Muscle layer of duodenum (tissue), 2 donors: Measurements from ENCODE around the gene MAP3K14.
A peak's percentile ranks its signal among the peaks of the same experiment; 100 is the strongest.

ENCODE experiments used
- H3K27ac ChIP-seq: one replicate; pipeline ENCODE4 v1.7.0; 2013; ENCODE audit warnings: mild to moderate bottlenecking, low read length
- H3K27me3 ChIP-seq: one replicate; pipeline ENCODE4 v1.7.0; 2013; ENCODE audit warnings: low read depth, mild to moderate bottlenecking, control low read depth, low read length
- H3K36me3 ChIP-seq, 2 donors: one replicate each; pipeline ENCODE4 v1.7.0; 2013; ENCODE audit warnings: low read length in 2 of 2, control low read depth in 1 of 2, mild to moderate bottlenecking in 1 of 2; ENCODE audit not compliant: insufficient read depth in 2 of 2, control insufficient read depth in 1 of 2
- H3K4me1 ChIP-seq, 2 donors: one replicate each; pipeline ENCODE4 v1.7.0; 2013; ENCODE audit warnings: low read length in 2 of 2, mild to moderate bottlenecking in 2 of 2, control low read depth in 1 of 2, moderate library complexity in 1 of 2; ENCODE audit not compliant: insufficient read depth in 2 of 2, control insufficient read depth in 1 of 2
- H3K4me3 ChIP-seq, 2 donors: one replicate each; pipeline ENCODE4 v1.7.0; 2013; ENCODE audit warnings: low read length in 2 of 2, low read depth in 1 of 2, mild to moderate bottlenecking in 1 of 2
- H3K9me3 ChIP-seq, 2 donors: one replicate each; pipeline ENCODE4 v1.7.0; 2013; ENCODE audit warnings: low read length in 2 of 2, control low read depth in 1 of 2, mild to moderate bottlenecking in 1 of 2; ENCODE audit not compliant: control insufficient read depth in 1 of 2
- donor health status: healthy.

The MAP3K14 gene

DNA sequence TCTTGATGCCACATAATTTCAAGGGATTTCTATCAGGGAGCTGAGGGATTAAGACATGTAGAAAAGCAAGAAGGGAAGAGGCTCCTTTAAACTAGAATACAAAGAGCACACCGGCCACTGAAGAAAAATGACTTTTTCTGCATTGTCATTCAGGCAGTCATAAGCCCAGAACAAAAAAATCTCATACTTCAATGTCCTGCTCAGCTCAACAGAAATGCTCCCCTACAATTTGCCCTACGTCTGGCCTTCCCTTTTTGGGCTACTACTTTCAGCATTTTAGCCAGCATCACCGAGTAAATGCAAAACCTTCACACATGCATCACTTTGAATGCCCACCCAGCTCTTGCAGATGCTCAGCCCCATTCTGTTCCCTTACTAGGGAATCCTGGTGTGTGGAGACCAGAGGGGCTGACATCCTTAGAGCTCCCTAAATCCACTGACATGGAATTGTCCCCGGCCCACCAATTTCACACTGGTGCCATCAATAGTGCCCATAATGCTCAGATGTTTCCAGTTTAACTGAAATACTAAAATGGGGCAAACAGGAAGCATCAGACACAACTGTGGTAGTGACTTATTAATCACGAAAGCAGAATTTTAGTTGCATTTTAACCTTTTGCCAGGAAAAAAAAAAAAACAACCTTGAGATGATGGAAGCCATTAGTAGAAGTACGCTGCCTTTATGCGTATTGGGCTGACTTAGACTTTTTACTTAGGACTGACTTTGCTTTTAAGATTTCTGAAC lies 2.7 kb downstream of the MAP3K14 start:
- Histone ChIP-seq H3K4me1 (peaks cover 53 to 55% of the 10 kb centered on the region in 2 donors), H3K4me3 (peak overlapping the region; percentile 93 to 94), H3K36me3 (no peaks in the 10 kb centered on the region), H3K27me3 (no peaks in the 10 kb centered on the region), H3K27ac (peak overlapping the region; percentile 94), H3K9me3 (no peaks in the 10 kb centered on the region)

DNA sequence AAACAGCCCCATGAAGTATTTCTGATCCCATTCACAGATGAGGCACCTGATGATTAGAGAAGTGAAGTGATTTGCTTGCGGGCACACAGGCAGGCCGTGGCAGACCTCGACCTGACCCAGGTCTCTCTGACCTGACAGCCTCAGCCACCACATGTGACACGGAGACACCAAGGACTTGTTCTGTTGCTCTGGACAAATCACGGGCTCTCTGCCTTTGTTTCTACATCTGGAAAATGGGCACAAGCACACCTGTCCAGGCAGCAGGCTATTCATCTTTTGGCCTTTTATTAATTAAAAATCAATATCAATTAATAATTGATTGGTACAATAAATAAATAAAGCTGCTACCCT lies 3.4 kb downstream of the MAP3K14 start:
- Histone ChIP-seq H3K27ac (peak overlapping the region; percentile 94), H3K27me3 (no peaks in the 10 kb centered on the region), H3K4me3 (peak overlapping the region in 1 of 2 donors; percentile 94), H3K36me3 (no peaks in the 10 kb centered on the region), H3K4me1 (peaks cover 56 to 59% of the 10 kb centered on the region in 2 donors), H3K9me3 (no peaks in the 10 kb centered on the region)

DNA sequence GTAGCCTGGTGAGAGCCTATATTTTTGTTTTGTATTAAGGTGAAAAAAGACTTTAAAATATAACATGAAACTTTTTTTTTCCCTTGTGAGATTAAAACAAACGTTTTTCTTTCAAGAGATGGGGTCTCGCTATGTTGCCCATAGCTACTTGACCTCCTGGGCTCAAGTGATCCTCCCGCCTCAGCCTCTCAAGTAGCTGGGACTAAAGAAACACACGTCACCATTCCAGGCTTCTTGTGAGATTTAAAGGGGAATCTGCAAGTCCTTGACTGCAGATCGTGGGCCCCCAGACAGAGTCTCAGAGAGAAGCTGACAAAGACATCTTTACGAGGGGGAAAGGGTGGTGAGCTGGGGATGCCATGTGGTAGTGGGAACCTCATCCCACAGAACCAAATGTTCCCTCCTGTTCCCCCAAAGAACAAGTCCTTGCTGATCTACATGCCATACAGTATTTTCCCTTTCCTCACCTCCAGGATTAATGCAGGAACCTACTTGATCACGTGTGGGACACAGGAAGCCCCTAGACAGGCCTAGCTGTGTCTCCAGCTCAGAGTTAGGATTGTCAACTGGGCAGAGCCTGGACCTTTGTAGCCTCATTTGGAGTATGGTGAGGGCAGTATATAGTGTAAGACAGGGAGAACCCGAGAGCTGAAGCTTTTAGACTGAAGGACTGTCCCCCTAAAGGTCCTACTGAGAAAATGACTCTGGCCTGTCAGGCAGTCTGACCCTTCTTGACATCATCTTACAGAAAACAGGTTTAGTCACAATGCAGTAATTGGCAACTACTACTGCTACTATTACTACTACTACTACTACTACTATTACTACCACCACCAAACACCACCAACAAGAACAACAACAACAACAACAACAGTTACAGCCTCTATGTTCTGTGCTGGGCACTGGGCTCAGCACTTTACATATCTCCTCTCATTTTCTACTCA lies 4.1 kb downstream of the MAP3K14 start:
- Histone ChIP-seq H3K4me1 (peaks cover 61 to 62% of the 10 kb centered on the region in 2 donors), H3K36me3 (no peaks in the 10 kb centered on the region), H3K27me3 (no peaks in the 10 kb centered on the region), H3K9me3 (no peaks in the 10 kb centered on the region), H3K27ac (peak overlapping the region; percentile 94), H3K4me3 (peak overlapping the region; percentile 43 to 94)

DNA sequence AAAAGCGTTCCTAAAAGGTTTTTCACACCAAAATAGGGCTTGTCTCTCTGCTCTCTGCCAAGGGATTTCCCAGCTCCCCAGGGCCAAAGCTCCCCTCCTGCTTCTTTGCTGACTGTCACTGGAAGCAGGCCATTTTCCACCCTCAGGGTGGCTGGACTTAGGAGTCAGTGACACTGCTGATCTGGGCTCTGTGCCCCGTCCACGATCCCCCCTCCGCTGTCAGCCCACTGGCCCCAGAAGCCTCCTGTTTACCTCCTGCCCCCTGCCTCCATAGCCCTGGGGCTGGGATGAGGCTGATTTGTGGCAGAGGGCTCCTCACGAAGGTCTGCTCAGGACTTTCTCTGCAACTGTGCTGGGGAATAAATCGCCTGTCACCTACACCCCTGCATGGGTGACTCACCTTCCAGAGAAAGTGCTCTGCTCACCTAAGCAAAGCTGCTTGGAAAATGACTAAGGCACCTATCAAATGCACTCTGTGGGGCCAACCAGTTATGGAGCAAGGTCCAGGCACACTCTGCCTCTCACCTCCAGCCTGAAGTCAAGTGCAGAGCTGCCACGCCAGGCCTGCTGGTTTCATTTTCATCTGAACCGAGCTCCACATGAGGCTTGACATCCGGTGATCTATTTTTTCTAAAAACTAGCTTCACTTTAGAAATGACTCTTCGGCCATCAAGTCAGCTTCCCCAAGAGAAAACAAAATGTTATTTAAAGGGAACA lies 4.9 kb downstream of the MAP3K14 start:
- Histone ChIP-seq H3K9me3 (no peaks in the 10 kb centered on the region), H3K36me3 (no peaks in the 10 kb centered on the region), H3K4me3 (peak overlapping the region; percentile 43 to 94), H3K27me3 (no peaks in the 10 kb centered on the region), H3K27ac (peak overlapping the region; percentile 94), H3K4me1 (peaks cover 60 to 67% of the 10 kb centered on the region in 2 donors)

DNA sequence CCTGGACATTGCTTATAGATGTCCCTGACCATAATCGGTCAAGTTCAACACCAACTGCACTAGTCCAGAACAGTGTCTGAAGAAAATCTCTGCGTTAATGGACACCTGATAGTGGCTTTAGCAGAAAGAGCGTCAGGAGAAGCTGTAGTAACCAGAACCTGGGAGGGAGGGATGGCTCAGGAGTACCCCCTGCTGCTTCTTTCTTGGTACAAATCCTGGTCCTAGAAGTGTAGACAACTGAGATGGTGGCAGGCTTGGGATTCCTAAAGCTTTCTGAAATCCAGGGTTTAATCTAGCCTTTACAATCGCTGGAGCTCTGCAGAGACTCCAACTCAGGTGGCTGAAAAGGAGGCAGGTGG lies 5.4 kb downstream of the MAP3K14 start:
- peak overlapping the region; percentile 43 to 94 for H3K4me3 ChIP-seq
- H3K4me1 ChIP-seq, result peaks cover 65 to 72% of the 10 kb centered on the region in 2 donors
- H3K27ac ChIP-seq, result peak overlapping the region; percentile 94

DNA sequence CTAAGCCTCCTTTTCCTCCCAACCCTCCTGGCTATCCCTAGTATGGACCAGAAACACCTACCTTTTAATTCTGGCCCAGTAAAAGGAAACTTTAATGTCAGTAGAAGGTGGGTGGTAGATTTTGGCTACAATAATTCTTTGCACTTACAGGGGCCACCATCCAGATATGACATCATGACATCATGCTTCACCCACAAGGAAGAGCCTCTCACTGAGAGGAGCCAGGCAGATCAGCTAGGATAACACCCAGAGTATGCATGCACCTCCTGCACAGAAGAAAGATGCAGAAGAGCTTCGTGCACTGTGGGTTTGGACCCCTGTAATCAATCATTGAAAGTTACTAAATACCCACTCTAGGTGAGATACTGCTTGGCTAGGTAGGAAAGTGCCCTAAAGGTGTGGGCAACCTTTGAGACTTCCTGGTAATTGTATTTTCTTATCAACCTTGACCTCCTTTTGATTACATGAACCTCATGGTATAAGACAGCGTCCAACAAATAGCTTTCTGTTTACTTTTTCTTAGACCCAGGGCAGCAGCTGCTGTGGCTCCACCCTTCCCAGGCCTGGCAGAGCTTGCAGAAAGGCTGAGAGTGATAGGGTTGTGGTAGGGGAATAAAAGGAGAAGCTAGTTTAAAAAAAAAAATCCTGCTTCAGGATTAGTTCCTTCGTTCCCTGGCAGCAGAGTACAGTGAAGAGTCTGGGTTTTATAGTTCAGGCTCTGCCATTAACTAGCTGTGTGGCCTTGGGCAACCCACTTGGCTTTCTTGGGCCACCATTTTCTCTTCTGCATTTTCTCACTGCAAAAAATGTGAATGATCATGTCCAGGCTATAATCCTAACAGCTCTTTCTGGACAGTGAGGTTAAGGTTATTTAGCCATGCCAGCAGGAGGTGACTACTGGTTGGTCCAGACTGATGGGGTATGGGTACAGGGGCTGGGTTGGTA lies 6.2 kb downstream of the MAP3K14 start:
- Histone ChIP-seq H3K4me3 (peak overlapping the region in 1 of 2 donors; percentile 38), H3K27me3 (no peaks in the 10 kb centered on the region), H3K4me1 (peaks cover 73 to 75% of the 10 kb centered on the region in 2 donors), H3K36me3 (no peaks in the 10 kb centered on the region), H3K27ac (peak overlapping the region; percentile 94), H3K9me3 (no peaks in the 10 kb centered on the region)

More for the DNA sequence above, 5.4 kb downstream of the MAP3K14 start:
- Histone ChIP-seq H3K36me3 (no peaks in the 10 kb centered on the region), H3K27me3 (no peaks in the 10 kb centered on the region), H3K9me3 (no peaks in the 10 kb centered on the region)

DNA sequence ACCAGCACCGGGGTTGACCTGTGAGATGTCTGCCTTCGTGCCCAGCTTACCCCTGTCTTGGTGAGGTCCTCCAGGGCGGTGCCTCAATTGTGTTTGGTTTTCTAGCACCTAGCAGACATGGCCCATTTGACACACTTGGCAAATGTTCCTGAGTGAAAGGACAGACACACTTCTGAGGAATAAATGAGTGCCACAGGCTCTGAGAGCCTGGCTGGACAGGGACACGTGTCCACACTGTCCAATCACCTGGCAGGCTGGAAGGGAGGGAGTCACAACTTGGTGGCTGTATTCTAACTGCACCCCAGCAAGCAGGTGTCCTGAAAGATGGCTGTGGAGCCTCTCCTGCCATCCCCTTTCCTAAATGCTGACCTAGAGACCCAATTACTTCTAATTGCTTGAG lies 7.4 kb downstream of the MAP3K14 start:
- Histone ChIP-seq H3K27ac (no peak overlapping the region), H3K9me3 (no peaks in the 10 kb centered on the region), H3K36me3 (peaks cover 0 to 4% of the 10 kb centered on the region in 2 donors), H3K27me3 (no peaks in the 10 kb centered on the region), H3K4me1 (peaks cover 67 to 74% of the 10 kb centered on the region in 2 donors), H3K4me3 (no peak overlapping the region)

DNA sequence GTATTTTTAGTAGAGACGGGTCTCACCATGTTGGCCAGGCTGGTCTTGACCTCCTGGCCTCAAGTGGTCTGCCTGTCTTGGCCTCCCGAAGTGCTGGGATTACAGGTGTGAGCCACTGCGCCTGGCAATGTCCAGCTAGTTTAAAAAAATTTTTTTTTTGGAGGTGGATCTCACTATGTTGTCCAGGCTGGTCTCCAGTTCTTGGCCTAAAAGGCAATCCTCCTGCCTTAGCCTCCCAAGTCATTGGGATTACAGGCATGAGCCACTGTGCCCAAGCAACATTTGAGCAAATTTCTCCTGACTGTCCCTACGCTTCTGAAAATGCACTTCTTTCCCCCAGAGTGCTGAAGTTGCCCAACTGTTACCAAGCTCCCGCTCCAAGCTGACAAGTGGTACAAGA lies 8.0 kb downstream of the MAP3K14 start:
- H3K4me3 ChIP-seq, result no peak overlapping the region
- no peak overlapping the region for H3K27ac ChIP-seq
- peaks cover 61 to 68% of the 10 kb centered on the region in 2 donors for H3K4me1 ChIP-seq
- no peaks in the 10 kb centered on the region for H3K9me3 ChIP-seq
- H3K36me3 ChIP-seq, result peaks cover 0 to 7% of the 10 kb centered on the region in 2 donors
- H3K27me3 ChIP-seq, result no peaks in the 10 kb centered on the region

DNA sequence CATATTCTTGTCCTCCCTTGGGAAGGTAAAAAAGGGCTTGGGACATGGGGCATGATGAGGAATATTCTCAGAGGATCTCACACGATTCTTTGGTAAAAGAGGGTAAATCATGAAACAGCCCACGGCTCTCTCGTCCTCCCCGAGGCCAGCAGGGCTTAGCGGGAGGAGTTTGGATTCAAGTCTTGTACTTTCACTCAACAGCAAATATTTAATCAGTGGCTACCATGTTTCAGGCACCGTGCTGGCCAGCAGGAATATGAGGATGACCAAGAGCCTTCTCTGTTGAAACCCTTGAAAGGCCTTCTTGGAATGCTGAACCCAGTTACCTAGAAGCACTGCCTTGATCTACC lies 8.8 kb downstream of the MAP3K14 start:
- Histone ChIP-seq H3K27me3 (no peaks in the 10 kb centered on the region), H3K36me3 (peaks cover 0 to 7% of the 10 kb centered on the region in 2 donors), H3K4me3 (peak overlapping the region in 1 of 2 donors; percentile 29), H3K9me3 (no peaks in the 10 kb centered on the region), H3K27ac (peak overlapping the region; percentile 78), H3K4me1 (peaks cover 54 to 66% of the 10 kb centered on the region in 2 donors)

DNA sequence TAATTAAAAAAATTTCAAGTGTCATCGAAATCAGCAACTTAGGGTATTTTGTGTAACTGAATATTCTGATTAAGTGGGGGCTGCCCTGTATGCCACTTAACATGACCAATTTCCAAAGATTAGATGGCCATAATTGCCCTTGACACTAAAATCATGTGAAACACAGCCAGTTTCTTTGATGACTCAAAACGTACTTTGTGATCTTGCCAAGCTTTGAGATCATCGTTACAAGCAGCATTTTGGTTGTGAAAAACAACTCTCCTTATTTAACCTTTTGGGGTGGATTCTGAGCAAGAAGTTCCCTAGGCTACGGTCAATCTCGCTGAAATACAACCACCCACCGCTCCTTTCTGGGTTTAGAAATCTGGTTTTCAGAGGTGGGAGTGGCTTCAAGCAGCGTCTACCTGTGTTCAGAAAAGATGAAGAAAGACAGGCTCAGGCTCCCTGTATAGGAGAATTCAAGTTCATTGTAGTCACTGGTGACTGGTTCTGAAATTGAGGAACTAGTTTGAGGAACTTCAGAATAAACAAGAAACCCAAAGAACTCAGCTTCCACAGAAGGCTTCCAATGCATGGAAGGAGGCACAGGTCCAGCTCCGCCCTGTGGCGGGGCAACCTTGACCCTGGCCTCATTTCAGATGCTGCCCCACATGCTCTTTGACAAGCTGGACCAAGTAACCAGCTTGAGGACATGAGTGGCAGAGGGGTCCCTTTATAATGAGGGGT lies 9.4 kb downstream of the MAP3K14 start:
- H3K9me3 ChIP-seq, result no peaks in the 10 kb centered on the region
- peaks cover 0 to 7% of the 10 kb centered on the region in 2 donors for H3K36me3 ChIP-seq
- peak overlapping the region; percentile 29 to 30 for H3K4me3 ChIP-seq
- H3K4me1 ChIP-seq, result peaks cover 53 to 66% of the 10 kb centered on the region in 2 donors
- no peaks in the 10 kb centered on the region for H3K27me3 ChIP-seq
- H3K27ac ChIP-seq, result peak overlapping the region; percentile 78
